ENCODE measurements around the gene NFKBIB. TPM values are rescaled to one million over a fixed set of nuclear protein-coding genes. Genes with fewer than 3 reads are reported as not detected.

The NFKBIB gene
- total and polyA plus RNA-seq, 2 of the 13 experiments (the other 11 are each of a cell fraction or from before 2014, with no cell fraction given) = 8.6 to 14.9 TPM

DNA sequence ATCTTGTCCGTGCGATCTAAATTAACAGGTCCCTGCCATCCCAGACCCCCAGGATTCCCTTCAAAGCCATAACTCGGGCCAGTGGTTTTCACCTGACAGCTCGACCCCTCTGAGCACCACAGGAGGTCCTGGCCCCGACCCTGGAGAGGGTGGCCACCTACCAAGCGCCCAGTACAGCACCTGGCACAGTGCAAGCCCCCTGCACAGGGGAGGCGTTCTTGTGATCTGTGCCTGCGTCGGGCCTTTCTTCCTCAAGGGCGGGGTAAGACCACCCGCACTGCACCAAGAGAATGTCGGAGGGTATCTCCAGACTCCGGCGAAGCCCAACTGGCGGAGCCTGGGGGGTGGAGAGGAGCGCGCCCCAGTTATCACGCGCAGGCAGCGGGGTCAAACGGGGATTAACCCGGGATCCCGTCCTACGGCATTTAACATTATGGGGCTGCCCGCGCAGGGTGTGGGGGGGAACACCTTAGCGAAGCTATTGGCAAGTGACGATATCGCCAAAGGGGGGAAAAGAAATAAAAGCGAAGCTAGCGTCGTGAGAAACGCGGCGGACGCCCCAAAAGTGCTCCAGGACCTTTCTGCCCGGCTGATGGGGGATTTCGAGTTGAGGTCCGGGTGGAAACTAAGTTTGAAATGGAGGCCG lies 48.7 kb upstream of the NFKBIB start (continued):
- TF ChIP-seq ATF7 (IDR thresholded peaks at IDR 0.05) (no peak), ATF7 (CRISPR knock-in tag; IDR thresholded peaks at IDR 0.05) (no peak), CAMTA2 (CRISPR knock-in tag; IDR thresholded peaks at IDR 0.05; ENCODE audit: borderline replicate concordance) (0 out of 2 replicates have a peak, but pooled peaks have one; percentile 44), SP5 (CRISPR knock-in tag; IDR thresholded peaks at IDR 0.05; ENCODE audit: borderline replicate concordance, low read depth) (0 out of 2 replicates have a peak, but pooled peaks have one; percentile 2), NR2C2 (CRISPR knock-in tag; IDR thresholded peaks at IDR 0.05; ENCODE audit: borderline replicate concordance) (no peak), SP140L (CRISPR knock-in tag; IDR thresholded peaks at IDR 0.05; ENCODE audit: borderline replicate concordance) (no peak), MYNN (CRISPR knock-in tag; IDR thresholded peaks at IDR 0.05; ENCODE audit: low read depth) (0 out of 2 replicates have a peak, but pooled peaks have one; percentile 14), ZNF160 (CRISPR knock-in tag; IDR thresholded peaks at IDR 0.05) (no peak), ZNF850 (CRISPR knock-in tag; conservative IDR thresholded peaks at IDR 0.05) (peak; percentile 72; the same call in 1 of the 2 replicates), ZNF17 (CRISPR knock-in tag; IDR thresholded peaks at IDR 0.05) (peak; percentile 33; the same call in 1 of the 2 replicates), THAP11 (CRISPR knock-in tag; IDR thresholded peaks at IDR 0.05) (no peak), SNAPC4 (CRISPR knock-in tag; IDR thresholded peaks at IDR 0.05) (peak; percentile 45), ZKSCAN8 (CRISPR knock-in tag; IDR thresholded peaks at IDR 0.05; ENCODE audit: borderline replicate concordance) (0 out of 2 replicates have a peak, but pooled peaks have one; percentile 30), NCOA2 (CRISPR knock-in tag; IDR thresholded peaks at IDR 0.05) (0 out of 2 replicates have a peak, but pooled peaks have one; percentile 5), HOXA5 (CRISPR knock-in tag; IDR thresholded peaks at IDR 0.05) (0 out of 2 replicates have a peak, but pooled peaks have one; percentile 50), CBX1 (IDR thresholded peaks at IDR 0.05; ENCODE audit: low read depth) (no peak), SMAD9 (CRISPR knock-in tag; IDR thresholded peaks at IDR 0.05) (0 out of 2 replicates have a peak, but pooled peaks have one; percentile 32), HDAC1 (CRISPR knock-in tag; IDR thresholded peaks at IDR 0.05) (peak; percentile 25; the same call in 1 of the 2 replicates), SOX13 (IDR thresholded peaks at IDR 0.05) (no peak), SOX13 (CRISPR knock-in tag; conservative IDR thresholded peaks at IDR 0.05 in 1 of 2, IDR thresholded peaks at IDR 0.05 in 1 of 2) (0 out of 4 replicates have a peak, but pooled peaks of 1 of the 2 experiments have one; percentile 8), ZNF839 (CRISPR knock-in tag; IDR thresholded peaks at IDR 0.05; ENCODE audit: borderline replicate concordance) (0 out of 2 replicates have a peak, but pooled peaks have one; percentile 32), AGO2 (optimal IDR thresholded peaks at IDR 0.05; ENCODE audit: low read depth, low read length) (peak; percentile 95), BRD4 (CRISPR knock-in tag; IDR thresholded peaks at IDR 0.05) (no peak)
- TF ChIP-seq, protein P1, sequence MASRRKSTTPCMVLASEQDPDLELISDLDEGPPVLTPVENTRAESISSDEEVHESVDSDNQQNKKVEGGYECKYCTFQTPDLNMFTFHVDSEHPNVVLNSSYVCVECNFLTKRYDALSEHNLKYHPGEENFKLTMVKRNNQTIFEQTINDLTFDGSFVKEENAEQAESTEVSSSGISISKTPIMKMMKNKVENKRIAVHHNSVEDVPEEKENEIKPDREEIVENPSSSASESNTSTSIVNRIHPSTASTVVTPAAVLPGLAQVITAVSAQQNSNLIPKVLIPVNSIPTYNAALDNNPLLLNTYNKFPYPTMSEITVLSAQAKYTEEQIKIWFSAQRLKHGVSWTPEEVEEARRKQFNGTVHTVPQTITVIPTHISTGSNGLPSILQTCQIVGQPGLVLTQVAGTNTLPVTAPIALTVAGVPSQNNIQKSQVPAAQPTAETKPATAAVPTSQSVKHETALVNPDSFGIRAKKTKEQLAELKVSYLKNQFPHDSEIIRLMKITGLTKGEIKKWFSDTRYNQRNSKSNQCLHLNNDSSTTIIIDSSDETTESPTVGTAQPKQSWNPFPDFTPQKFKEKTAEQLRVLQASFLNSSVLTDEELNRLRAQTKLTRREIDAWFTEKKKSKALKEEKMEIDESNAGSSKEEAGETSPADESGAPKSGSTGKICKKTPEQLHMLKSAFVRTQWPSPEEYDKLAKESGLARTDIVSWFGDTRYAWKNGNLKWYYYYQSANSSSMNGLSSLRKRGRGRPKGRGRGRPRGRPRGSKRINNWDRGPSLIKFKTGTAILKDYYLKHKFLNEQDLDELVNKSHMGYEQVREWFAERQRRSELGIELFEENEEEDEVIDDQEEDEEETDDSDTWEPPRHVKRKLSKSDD (CRISPR knock-in tag; IDR thresholded peaks at IDR 0.05; ENCODE audit: low read depth) = peak; percentile 6; the same call in 1 of the 2 replicates
